Lower leg skin (tissue), 4 donors: Measurements from ENCODE around the gene ZFAND3. TPM values are rescaled to one million over a fixed set of nuclear protein-coding genes. Genes with fewer than 3 reads are reported as not detected.

Experiments
- DNase-seq, 2 donors: peaks; one replicate each; pipeline ENCODE4 v3.0.0-alpha.2; 2019; ENCODE audit warnings: low spot score in 2 of 2
- H3K4me3 ChIP-seq: fragments of 200-600 bp; sonication (generic); 2 replicates; pipeline ENCODE4 v1.5.1; 2017; ENCODE audit warnings: mild to moderate bottlenecking, low read depth; ENCODE audit not compliant: poor library complexity, severe bottlenecking
- CTCF ChIP-seq, 3 donors: fragments of 450-650 bp; IDR thresholded peaks; one replicate each; pipeline ENCODE4 v1.5.1; 2016; ENCODE audit warnings: antibody characterized with exemption in 3 of 3, mild to moderate bottlenecking in 3 of 3, moderate library complexity in 2 of 3
- POLR2A ChIP-seq, 2 donors: fragments of 450-650 bp; IDR thresholded peaks; one replicate each; pipeline ENCODE4 v1.6.1; 2016 to 2017; ENCODE audit warnings: antibody characterized with exemption in 2 of 2, mild to moderate bottlenecking in 1 of 2, moderate library complexity in 1 of 2
- WGBS, 2 donors: methylation state at CpG; one replicate each; pipeline ENCODE4 v1.1.5; 2018; 5-methylcytosine and 5-hydroxymethylcytosine counted together
- intact Hi-C: fragments of 100-400 bp; cut with DNase I; formaldehyde crosslinking; loops from one replicate; pipeline ENCODE4 v1.15.0; 2023; ENCODE audit warnings: low total_unique reads
- total RNA-seq, 4 donors: library from RNA; depleted of rRNA; stranded (reverse); fragments of >200 nt; gene quantifications; one replicate each; pipeline ENCODE4 v1.1.0, GENCODE V29; 2016

Gene ZFAND3
- total RNA-seq, 4 donors from 2014 or later = 26.3 to 40.8 (median 30.3) TPM

GRCh38 chr6:38141085-38141484, 321.6 kb downstream of the ZFAND3 start:
- no peak for TF ChIP-seq POLR2A (IDR thresholded peaks at IDR 0.05)
- TF ChIP-seq CTCF (IDR thresholded peaks at IDR 0.05) = no peak
- no peak for DNase-seq
- intact Hi-C loops = no loop called here
- WGBS, 2 donors = 82 to 85% methylated on average over 4 of the region's 4 CpGs
- no peak overlapping the region for H3K4me3 ChIP-seq

GRCh38 chr6:38141716-38142115, 322.2 kb downstream of the ZFAND3 start:
- no peak for DNase-seq
- 93 to 94% methylated on average over 6 of the region's 6 CpGs for WGBS, 2 donors
- H3K4me3 ChIP-seq = no peak overlapping the region
- intact Hi-C loops = no loop called here
- TF ChIP-seq CTCF (IDR thresholded peaks at IDR 0.05) (no peak), POLR2A (IDR thresholded peaks at IDR 0.05) (no peak)

- TF ChIP-seq CTCF (IDR thresholded peaks at IDR 0.05) (no peak), POLR2A (IDR thresholded peaks at IDR 0.05) (no peak)
- no peak overlapping the region for H3K4me3 ChIP-seq
- no peak for DNase-seq
- intact Hi-C loops = no loop called here
- WGBS, 2 donors = 90 to 93% methylated on average over 7 of the region's 7 CpGs
Observed at GRCh38 chr6:38142178-38142902, 322.8 kb downstream of the ZFAND3 start.

GRCh38 chr6:38143191-38144150, 323.9 kb downstream of the ZFAND3 start:
- WGBS, 2 donors = 63 to 68% methylated on average over 8 of the region's 8 CpGs
- DNase-seq = no peak
- intact Hi-C loops = no loop called here
- TF ChIP-seq CTCF (IDR thresholded peaks at IDR 0.05) = no peak
- TF ChIP-seq POLR2A (IDR thresholded peaks at IDR 0.05) = no peak
- no peak overlapping the region for H3K4me3 ChIP-seq

- intact Hi-C loops = no loop called here
- no peak for TF ChIP-seq POLR2A (IDR thresholded peaks at IDR 0.05)
- no peak for TF ChIP-seq CTCF (IDR thresholded peaks at IDR 0.05)
- WGBS, 2 donors = 95 to 97% methylated on average over 5 of the region's 5 CpGs
Observed at GRCh38 chr6:38144365-38144945, 324.9 kb downstream of the ZFAND3 start.

More at GRCh38 chr6:38144365-38144945, 324.9 kb downstream of the ZFAND3 start:
- H3K4me3 ChIP-seq = no peak overlapping the region
- DNase-seq = no peak
